ENCODE data around the gene R3HDML. TPM values are rescaled to one million over a fixed set of nuclear protein-coding genes. Genes with fewer than 3 reads are reported as not detected.

R3HDML gene
- total RNA-seq, 2 donors from 2014 or later, result not detected

DNA sequence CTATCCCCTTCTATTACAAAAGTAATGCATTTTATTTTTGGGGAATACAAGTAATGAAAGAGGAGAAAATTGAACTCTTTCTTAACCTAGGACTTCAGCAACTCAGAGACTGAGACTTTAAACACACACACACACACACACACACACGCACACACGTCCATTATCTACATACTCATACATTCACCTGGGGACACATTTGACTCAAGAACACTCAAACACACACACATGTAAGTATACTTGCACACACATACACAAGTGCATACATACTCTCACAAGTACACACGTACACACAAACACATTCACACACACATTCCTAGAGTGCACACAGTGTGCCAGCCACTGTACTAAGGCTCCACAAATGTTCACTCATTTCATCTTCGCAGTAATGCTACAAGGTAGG is 2.1 kb upstream of the R3HDML start:
- TF ChIP-seq CTCF (conservative IDR thresholded peaks at IDR 0.05), result no peak
- no peak overlapping the region for H3K27ac ChIP-seq (ENCODE audit: low read depth, low read length)
- no peaks in the 10 kb centered on the region for H3K27me3 Mint-ChIP-seq (ENCODE audit: insufficient read depth)
- WGBS, 2 experiments (ENCODE audit: insufficient coverage in 1 of 2, insufficient read length in 1 of 2), result 86 to 93% methylated on average over 4 of the region's 4 CpGs
- H3K9me3 Mint-ChIP-seq, result no peaks in the 10 kb centered on the region
- H3K4me1 ChIP-seq (ENCODE audit: control insufficient read depth, insufficient read depth, low read length), result no peaks in the 10 kb centered on the region
- DNase-seq, result no peak
- H3K4me3 Mint-ChIP-seq, result no peak overlapping the region
- H3K9ac ChIP-seq (ENCODE audit: extremely low read depth, low read length, poor library complexity, severe bottlenecking), result no peak overlapping the region
- no peak overlapping the region for H3K4me3 ChIP-seq (ENCODE audit: low read length)
- H3K9me3 ChIP-seq (ENCODE audit: control insufficient read depth, low read length), result no peaks in the 10 kb centered on the region
- no peaks in the 10 kb centered on the region for H3K36me3 Mint-ChIP-seq (ENCODE audit: low read depth)
- H3K27ac Mint-ChIP-seq, result no peak overlapping the region
- H3K4me1 Mint-ChIP-seq, result peaks cover 4% of the 10 kb centered on the region
- no peaks in the 10 kb centered on the region for H3K36me3 ChIP-seq (ENCODE audit: control insufficient read depth, insufficient read depth, low read length)
- no peaks in the 10 kb centered on the region for H3K27me3 ChIP-seq (ENCODE audit: control insufficient read depth, insufficient read depth, low read length, poor library complexity, severe bottlenecking)

GRCh38 chr20:44335675-44336074 is 1.2 kb upstream of the R3HDML start:
- TF ChIP-seq CTCF (conservative IDR thresholded peaks at IDR 0.05), result no peak
- Histone ChIP-seq H3K4me1 (ENCODE audit: control insufficient read depth, insufficient read depth, low read length) (no peaks in the 10 kb centered on the region), H3K9me3 (ENCODE audit: control insufficient read depth, low read length) (no peaks in the 10 kb centered on the region), H3K9ac (ENCODE audit: extremely low read depth, low read length, poor library complexity, severe bottlenecking) (no peak overlapping the region), H3K27ac (ENCODE audit: low read depth, low read length) (no peak overlapping the region), H3K36me3 (ENCODE audit: control insufficient read depth, insufficient read depth, low read length) (no peaks in the 10 kb centered on the region), H3K4me3 (ENCODE audit: low read length) (no peak overlapping the region), H3K27me3 (ENCODE audit: control insufficient read depth, insufficient read depth, low read length, poor library complexity, severe bottlenecking) (no peaks in the 10 kb centered on the region)
- no peak overlapping the region for H3K27ac Mint-ChIP-seq
- DNase-seq, result no peak
- H3K27me3 Mint-ChIP-seq (ENCODE audit: insufficient read depth), result no peaks in the 10 kb centered on the region
- H3K36me3 Mint-ChIP-seq (ENCODE audit: low read depth), result no peaks in the 10 kb centered on the region
- no peak overlapping the region for H3K4me3 Mint-ChIP-seq
- 94 to 96% methylated on average over 2 of the region's 2 CpGs for WGBS, 2 experiments (ENCODE audit: insufficient coverage in 1 of 2, insufficient read length in 1 of 2)
- H3K4me1 Mint-ChIP-seq, result peaks cover 4% of the 10 kb centered on the region
- H3K9me3 Mint-ChIP-seq, result no peaks in the 10 kb centered on the region

GRCh38 chr20:44336086-44336485 is 757 bp upstream of the R3HDML start:
- 31 to 37% methylated on average over 10 to 15 of the region's 15 CpGs for WGBS, 2 experiments (ENCODE audit: insufficient coverage in 1 of 2, insufficient read length in 1 of 2)
- peak; percentile 90 for DNase-seq
- H3K4me3 ChIP-seq (ENCODE audit: low read length), result no peak overlapping the region

More at GRCh38 chr20:44336086-44336485, 757 bp upstream of the R3HDML start:
- H3K27me3 Mint-ChIP-seq (ENCODE audit: insufficient read depth), result no peaks in the 10 kb centered on the region
- peaks cover 4% of the 10 kb centered on the region for H3K4me1 Mint-ChIP-seq
- Histone ChIP-seq H3K9ac (ENCODE audit: extremely low read depth, low read length, poor library complexity, severe bottlenecking) (no peak overlapping the region), H3K27ac (ENCODE audit: low read depth, low read length) (no peak overlapping the region), H3K4me1 (ENCODE audit: control insufficient read depth, insufficient read depth, low read length) (no peaks in the 10 kb centered on the region), H3K27me3 (ENCODE audit: control insufficient read depth, insufficient read depth, low read length, poor library complexity, severe bottlenecking) (no peaks in the 10 kb centered on the region), H3K9me3 (ENCODE audit: control insufficient read depth, low read length) (no peaks in the 10 kb centered on the region), H3K36me3 (ENCODE audit: control insufficient read depth, insufficient read depth, low read length) (no peaks in the 10 kb centered on the region)
- H3K27ac Mint-ChIP-seq, result no peak overlapping the region
- H3K36me3 Mint-ChIP-seq (ENCODE audit: low read depth), result no peaks in the 10 kb centered on the region
- peak; percentile 39 for TF ChIP-seq CTCF (conservative IDR thresholded peaks at IDR 0.05)
- no peaks in the 10 kb centered on the region for H3K9me3 Mint-ChIP-seq
- no peak overlapping the region for H3K4me3 Mint-ChIP-seq

Measured in endodermal cell (in vitro differentiated cells).